ENCODE results near the gene ZNF175.

The ZNF175 gene

DNA sequence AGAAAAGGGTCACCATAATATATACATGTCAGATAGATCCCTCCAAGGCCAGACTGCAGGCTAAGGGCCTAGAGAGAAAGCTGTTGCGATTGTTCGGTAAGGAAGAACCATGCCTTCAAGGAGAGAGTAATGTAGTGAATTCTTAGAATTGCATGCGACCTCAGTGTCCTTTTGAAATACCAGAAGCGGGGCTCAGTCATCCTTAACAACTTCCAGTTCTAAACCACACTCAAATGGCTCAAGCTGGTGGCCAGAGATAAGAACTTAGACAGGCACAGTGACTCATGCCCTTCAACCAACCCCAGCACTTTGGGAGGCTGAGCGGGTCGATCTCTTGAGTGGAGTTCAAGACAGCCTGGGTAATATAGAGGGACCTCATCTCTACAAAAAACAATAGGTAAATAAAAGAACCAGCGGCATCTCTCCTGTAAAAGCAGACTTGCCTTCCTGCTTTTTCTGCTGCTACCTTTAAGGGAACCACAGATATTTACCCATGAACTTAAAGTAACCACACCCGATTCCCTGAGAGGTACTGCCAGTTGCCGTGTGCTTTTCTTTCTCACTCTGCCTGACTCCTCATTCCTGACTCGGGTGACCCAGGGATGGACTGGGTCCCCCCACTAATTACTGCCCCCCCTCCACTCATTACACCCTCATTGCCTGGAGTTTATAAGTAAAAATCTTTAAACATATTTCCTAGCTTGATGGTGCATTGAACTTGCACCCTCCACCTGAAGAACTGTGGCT lies 24.3 kb upstream of the ZNF175 start:
- no peaks in the 10 kb centered on the region for H3K36me3 Mint-ChIP-seq (ENCODE audit: low read depth)
- no peak overlapping the region for H3K27ac Mint-ChIP-seq
- peaks cover 43% of the 10 kb centered on the region for H3K27me3 Mint-ChIP-seq
- peaks cover 42% of the 10 kb centered on the region for H3K4me1 Mint-ChIP-seq (ENCODE audit: low read depth)
- no peaks in the 10 kb centered on the region for H3K9me3 Mint-ChIP-seq
- H3K4me3 Mint-ChIP-seq = no peak overlapping the region

DNA sequence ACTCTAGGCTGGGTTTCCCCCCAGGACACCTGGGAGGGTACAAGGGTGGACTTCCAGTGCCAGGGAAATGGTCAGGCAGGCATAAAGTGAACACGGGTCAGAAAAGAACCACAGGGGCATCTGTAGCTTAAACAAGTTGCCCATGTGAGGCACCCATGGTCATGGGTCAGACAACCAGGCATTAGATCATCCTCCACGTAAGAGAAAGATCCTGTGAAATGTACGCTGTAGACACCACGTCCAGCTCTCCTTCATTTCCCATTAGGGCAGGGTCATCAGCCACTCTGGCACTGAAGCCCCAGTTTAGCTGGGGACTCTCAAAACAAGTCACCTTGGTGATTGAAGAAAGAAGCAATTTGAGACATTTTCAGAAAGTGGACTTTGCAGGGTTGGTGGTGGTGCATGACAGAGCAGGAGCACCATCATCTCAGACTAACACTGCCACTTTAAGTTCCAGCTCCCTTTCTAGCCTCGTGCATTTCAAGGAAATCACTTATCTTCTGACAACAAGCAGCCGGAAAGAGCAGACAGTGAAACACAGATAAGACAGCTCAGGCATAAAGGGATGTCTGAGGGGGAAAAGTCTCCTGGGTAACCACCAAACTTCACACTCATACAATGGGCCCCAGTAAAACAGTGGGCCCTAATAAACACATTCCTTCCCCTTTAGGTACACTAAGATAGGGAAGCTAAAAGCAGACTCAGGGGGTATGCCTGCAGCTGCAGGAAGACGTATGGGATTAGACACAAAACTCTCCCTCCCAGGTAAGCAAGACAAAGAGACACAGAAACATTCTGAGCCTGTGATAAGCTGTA lies 23.5 kb upstream of the ZNF175 start:
- no peak overlapping the region for H3K4me3 Mint-ChIP-seq
- peaks cover 43% of the 10 kb centered on the region for H3K27me3 Mint-ChIP-seq
- no peaks in the 10 kb centered on the region for H3K36me3 Mint-ChIP-seq (ENCODE audit: low read depth)
- peaks cover 46% of the 10 kb centered on the region for H3K4me1 Mint-ChIP-seq (ENCODE audit: low read depth)
- no peaks in the 10 kb centered on the region for H3K9me3 Mint-ChIP-seq
- no peak overlapping the region for H3K27ac Mint-ChIP-seq

- peaks cover 45% of the 10 kb centered on the region for H3K27me3 Mint-ChIP-seq
- peaks cover 46% of the 10 kb centered on the region for H3K4me1 Mint-ChIP-seq (ENCODE audit: low read depth)
- H3K36me3 Mint-ChIP-seq (ENCODE audit: low read depth) = no peaks in the 10 kb centered on the region
- H3K9me3 Mint-ChIP-seq = no peaks in the 10 kb centered on the region
- H3K4me3 Mint-ChIP-seq = no peak overlapping the region
- H3K27ac Mint-ChIP-seq = no peak overlapping the region
Measured at GRCh38 chr19:51548213-51548651, 22.9 kb upstream of the ZNF175 start.

GRCh38 chr19:51548891-51549305 lies 22.2 kb upstream of the ZNF175 start:
- H3K27me3 Mint-ChIP-seq = peaks cover 48% of the 10 kb centered on the region
- H3K9me3 Mint-ChIP-seq = no peaks in the 10 kb centered on the region
- H3K4me3 Mint-ChIP-seq = no peak overlapping the region
- peaks cover 46% of the 10 kb centered on the region for H3K4me1 Mint-ChIP-seq (ENCODE audit: low read depth)
- H3K36me3 Mint-ChIP-seq (ENCODE audit: low read depth) = no peaks in the 10 kb centered on the region
- no peak overlapping the region for H3K27ac Mint-ChIP-seq

DNA sequence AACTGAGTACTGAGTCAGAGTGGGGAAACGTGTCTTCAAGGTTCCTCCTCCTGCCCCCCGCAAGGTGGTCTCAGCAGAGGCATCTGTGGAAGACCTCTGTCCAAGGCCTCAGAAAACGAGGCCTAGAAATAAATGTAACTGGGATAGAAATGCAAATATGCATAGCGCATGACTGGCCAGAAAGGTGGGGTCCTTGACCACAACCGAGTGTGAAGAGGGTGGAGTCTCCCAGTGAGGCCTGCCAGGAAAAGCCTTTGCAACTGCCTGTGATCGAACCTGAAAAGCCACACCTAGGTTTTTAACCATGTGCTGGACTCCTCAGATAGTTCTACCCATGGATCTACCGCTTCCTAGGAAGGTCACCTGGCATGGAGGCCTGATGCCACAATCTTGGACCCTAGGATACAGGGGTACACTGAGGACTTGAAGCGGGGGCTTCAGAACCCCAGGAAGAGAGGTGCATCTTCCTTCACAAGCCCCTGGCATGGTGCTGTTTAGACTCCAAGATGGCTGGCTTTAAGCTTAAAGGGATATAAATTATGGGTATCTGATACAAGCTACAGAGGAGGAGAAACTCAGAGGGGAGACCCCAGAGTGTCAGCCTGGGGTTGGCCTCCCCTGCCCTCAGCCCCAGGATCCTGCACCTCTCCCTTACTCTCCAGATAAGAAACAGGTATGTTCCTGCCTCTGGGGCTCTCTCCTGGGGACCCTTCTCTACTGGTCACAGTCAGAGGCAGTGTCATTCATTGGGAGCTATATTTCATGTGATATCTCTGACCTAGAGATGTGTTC lies 21.4 kb upstream of the ZNF175 start:
- Mint-ChIP-seq H3K36me3 (ENCODE audit: low read depth) (no peaks in the 10 kb centered on the region), H3K4me3 (no peak overlapping the region), H3K4me1 (ENCODE audit: low read depth) (peaks cover 46% of the 10 kb centered on the region), H3K27ac (no peak overlapping the region), H3K27me3 (peaks cover 54% of the 10 kb centered on the region), H3K9me3 (peaks cover 2% of the 10 kb centered on the region)

DNA sequence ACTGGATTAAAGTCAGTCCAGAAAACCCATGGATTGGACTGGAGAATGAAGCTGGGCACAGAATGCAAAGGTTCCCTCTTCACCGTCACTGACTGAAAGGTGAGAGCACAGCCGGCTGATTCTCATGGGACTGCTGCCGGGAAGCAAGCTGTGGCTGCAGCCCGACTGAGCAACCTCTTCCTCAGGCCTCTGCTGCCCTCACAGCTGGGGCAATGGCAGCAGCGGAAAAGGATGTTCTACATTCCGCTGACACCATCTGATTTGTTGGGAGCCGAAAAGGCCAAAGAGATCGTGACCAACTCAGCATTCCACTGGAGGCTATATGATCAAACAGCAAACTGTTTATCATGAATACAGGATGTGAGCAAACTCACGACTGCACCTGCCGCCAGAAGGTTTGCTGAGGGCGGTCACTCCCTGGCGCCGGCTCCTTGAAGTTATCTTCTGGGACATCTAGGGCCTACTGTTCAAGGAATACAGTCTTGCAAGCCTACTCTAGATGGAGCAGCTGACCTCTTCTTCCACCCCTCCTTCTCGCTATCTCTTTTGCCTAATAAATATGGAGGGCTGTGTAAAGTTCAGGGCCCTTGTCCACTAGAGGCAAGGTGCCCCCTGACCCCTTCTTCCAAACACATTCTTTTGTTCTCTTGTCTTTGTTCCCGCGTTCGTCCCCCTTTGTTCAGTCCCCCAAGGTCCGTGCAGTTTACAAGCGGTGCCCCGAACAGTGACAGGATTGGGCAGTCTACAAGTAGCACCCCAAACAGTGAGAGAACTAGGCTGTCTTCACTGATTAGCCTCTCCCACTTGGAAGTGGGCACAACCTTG lies 20.0 kb upstream of the ZNF175 start:
- no peak overlapping the region for H3K4me3 Mint-ChIP-seq
- H3K27me3 Mint-ChIP-seq = peaks cover 66% of the 10 kb centered on the region
- H3K4me1 Mint-ChIP-seq (ENCODE audit: low read depth) = peaks cover 46% of the 10 kb centered on the region
- no peaks in the 10 kb centered on the region for H3K36me3 Mint-ChIP-seq (ENCODE audit: low read depth)
- H3K9me3 Mint-ChIP-seq = peaks cover 3% of the 10 kb centered on the region
- no peak overlapping the region for H3K27ac Mint-ChIP-seq

DNA sequence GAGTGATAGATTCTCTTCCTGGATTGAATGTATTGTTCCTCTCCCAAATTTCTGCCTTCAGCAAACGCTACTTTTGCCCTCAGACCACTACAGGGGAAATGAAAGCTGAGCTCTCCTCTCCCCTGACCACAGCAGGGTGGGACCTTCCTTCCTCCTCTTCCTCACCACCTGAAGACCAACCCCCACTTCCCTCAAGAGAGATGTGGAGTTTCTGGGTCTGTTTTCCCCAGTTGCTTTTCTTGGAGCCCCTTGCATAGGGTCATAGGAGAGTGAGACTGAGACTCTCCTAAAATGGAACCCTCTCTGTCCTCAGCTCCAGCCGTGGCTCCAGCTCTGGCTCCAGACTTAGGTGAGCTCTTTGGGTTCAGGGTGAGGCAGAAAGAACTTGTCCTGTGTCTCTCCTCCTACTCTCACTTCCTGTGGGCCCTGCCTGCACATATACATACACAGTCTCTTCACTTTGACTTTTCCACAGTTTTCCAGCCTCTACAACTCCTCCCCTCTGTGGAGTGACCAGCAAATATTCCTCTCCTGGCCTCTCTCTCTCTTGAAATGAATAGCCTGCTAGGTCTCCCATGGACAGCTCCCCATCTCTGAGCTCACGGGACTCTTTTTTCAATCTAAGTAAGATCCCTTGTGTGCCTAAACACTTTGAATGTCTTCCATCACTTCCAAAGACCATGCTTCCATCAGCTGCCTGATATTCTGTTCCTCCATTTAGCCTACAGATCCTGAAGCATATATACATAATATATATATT lies 19.2 kb upstream of the ZNF175 start:
- H3K9me3 Mint-ChIP-seq = peaks cover 3% of the 10 kb centered on the region
- H3K27me3 Mint-ChIP-seq = peaks cover 69% of the 10 kb centered on the region
- no peak overlapping the region for H3K4me3 Mint-ChIP-seq
- H3K27ac Mint-ChIP-seq = no peak overlapping the region
- H3K4me1 Mint-ChIP-seq (ENCODE audit: low read depth) = peaks cover 38% of the 10 kb centered on the region
- no peaks in the 10 kb centered on the region for H3K36me3 Mint-ChIP-seq (ENCODE audit: low read depth)

GRCh38 chr19:51552608-51552995 lies 18.5 kb upstream of the ZNF175 start:
- no peaks in the 10 kb centered on the region for H3K36me3 Mint-ChIP-seq (ENCODE audit: low read depth)
- no peak overlapping the region for H3K27ac Mint-ChIP-seq
- peaks cover 70% of the 10 kb centered on the region for H3K27me3 Mint-ChIP-seq
- peaks cover 30% of the 10 kb centered on the region for H3K4me1 Mint-ChIP-seq (ENCODE audit: low read depth)
- H3K9me3 Mint-ChIP-seq = peaks cover 3% of the 10 kb centered on the region
- H3K4me3 Mint-ChIP-seq = no peak overlapping the region

GRCh38 chr19:51552996-51553725 lies 17.9 kb upstream of the ZNF175 start:
- peaks cover 25% of the 10 kb centered on the region for H3K4me1 Mint-ChIP-seq (ENCODE audit: low read depth)
- H3K27me3 Mint-ChIP-seq = peaks cover 65% of the 10 kb centered on the region
- no peaks in the 10 kb centered on the region for H3K36me3 Mint-ChIP-seq (ENCODE audit: low read depth)
- H3K4me3 Mint-ChIP-seq = no peak overlapping the region
- H3K27ac Mint-ChIP-seq = no peak overlapping the region
- peaks cover 3% of the 10 kb centered on the region for H3K9me3 Mint-ChIP-seq

- Mint-ChIP-seq H3K4me1 (ENCODE audit: low read depth) (no peaks in the 10 kb centered on the region), H3K27ac (no peak overlapping the region), H3K4me3 (no peak overlapping the region), H3K9me3 (peaks cover 3% of the 10 kb centered on the region), H3K36me3 (ENCODE audit: low read depth) (no peaks in the 10 kb centered on the region), H3K27me3 (peaks cover 69% of the 10 kb centered on the region)
Measured at GRCh38 chr19:51559240-51559639, 11.8 kb upstream of the ZNF175 start.

DNA sequence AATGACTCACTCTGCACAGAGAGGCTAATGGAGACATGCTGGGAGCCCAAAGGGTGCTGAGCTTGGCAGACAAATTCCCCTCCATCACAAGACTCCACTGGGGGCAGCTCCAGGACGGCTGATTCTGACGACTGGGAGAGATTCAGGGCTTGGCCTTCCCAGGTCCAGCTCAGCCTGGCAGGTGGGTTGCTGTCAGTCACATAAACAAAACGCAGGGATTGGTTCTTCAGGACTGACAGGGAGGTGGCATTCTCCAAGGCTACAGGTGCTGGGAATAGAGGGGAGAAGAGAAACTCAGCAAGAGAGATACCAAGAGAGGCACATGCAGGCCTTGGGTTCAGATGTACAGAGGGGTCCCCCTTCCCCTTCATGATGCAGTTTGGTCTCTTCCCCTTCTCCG lies 10.7 kb upstream of the ZNF175 start:
- no peaks in the 10 kb centered on the region for H3K36me3 Mint-ChIP-seq (ENCODE audit: low read depth)
- no peak overlapping the region for H3K27ac Mint-ChIP-seq
- H3K27me3 Mint-ChIP-seq = peaks cover 64% of the 10 kb centered on the region
- H3K9me3 Mint-ChIP-seq = no peaks in the 10 kb centered on the region
- no peaks in the 10 kb centered on the region for H3K4me1 Mint-ChIP-seq (ENCODE audit: low read depth)
- no peak overlapping the region for H3K4me3 Mint-ChIP-seq

- H3K27ac Mint-ChIP-seq = no peak overlapping the region
- no peaks in the 10 kb centered on the region for H3K36me3 Mint-ChIP-seq (ENCODE audit: low read depth)
- no peaks in the 10 kb centered on the region for H3K4me1 Mint-ChIP-seq (ENCODE audit: low read depth)
- no peaks in the 10 kb centered on the region for H3K9me3 Mint-ChIP-seq
- peaks cover 45% of the 10 kb centered on the region for H3K27me3 Mint-ChIP-seq
- no peak overlapping the region for H3K4me3 Mint-ChIP-seq
Measured at GRCh38 chr19:51564791-51565190, 6.3 kb upstream of the ZNF175 start.

- no peaks in the 10 kb centered on the region for H3K36me3 Mint-ChIP-seq (ENCODE audit: low read depth)
- peaks cover 6% of the 10 kb centered on the region for H3K4me1 Mint-ChIP-seq (ENCODE audit: low read depth)
- no peak overlapping the region for H3K4me3 Mint-ChIP-seq
- H3K9me3 Mint-ChIP-seq = no peaks in the 10 kb centered on the region
- peaks cover 44% of the 10 kb centered on the region for H3K27me3 Mint-ChIP-seq
- no peak overlapping the region for H3K27ac Mint-ChIP-seq
Measured at GRCh38 chr19:51565583-51565982, 5.5 kb upstream of the ZNF175 start.
